Stomach (tissue), 9 donors: ENCODE measurements around the gene TPCN1. TPM values are rescaled to one million over a fixed set of nuclear protein-coding genes. Genes with fewer than 3 reads are reported as not detected.

Experiments used
- DNase-seq, 2 donors: peaks; one replicate each; pipeline versions ENCODE4 v3.0.0 to v3.0.0-alpha.2; 2013 to 2019
- H3K27ac ChIP-seq, 5 donors: fragments of 200-600 bp in 4 of 5; sonication (generic) in 4 of 5; one replicate each; pipeline ENCODE4 v1.5.1; 2013 to 2019; ENCODE audit warnings: mild to moderate bottlenecking in 1 of 5, moderate library complexity in 1 of 5
- H3K27me3 ChIP-seq, 3 donors: fragments of 200-600 bp; sonication (generic); one replicate each; pipeline ENCODE4 v1.5.1; 2017 to 2019; ENCODE audit warnings: mixed run types in 1 of 3
- H3K36me3 ChIP-seq, 4 donors: fragments of 200-600 bp; sonication (generic); 1 replicate in 3 of 4; 2 replicates in 1 of 4; pipeline ENCODE4 v1.5.1; 2016 to 2019
- H3K4me1 ChIP-seq, 4 donors: fragments of 200-600 bp; sonication (generic); one replicate each; pipeline ENCODE4 v1.5.1; 2016 to 2019
- H3K4me3 ChIP-seq, 4 donors: fragments of 200-600 bp; sonication (generic) in 3 of 4; one replicate each; pipeline ENCODE4 v1.5.1; 2016 to 2019; ENCODE audit warnings: mild to moderate bottlenecking in 1 of 4
- H3K9me3 ChIP-seq, 4 donors: fragments of 200-600 bp; sonication (generic); one replicate each; pipeline ENCODE4 v1.5.1; 2016 to 2019
- CTCF ChIP-seq, 7 experiments: fragments of 450-650 bp in 4 of 7; fragments of 200-600 bp in 3 of 7; sonication (generic) in 3 of 7; IDR thresholded peaks; one replicate each; pipeline ENCODE4 v1.5.1; 2016 to 2019; ENCODE audit warnings: antibody characterized with exemption in 7 of 7, control low read depth in 2 of 7, mild to moderate bottlenecking in 1 of 7
- EP300 ChIP-seq: sonication (generic); formaldehyde crosslinking; IDR thresholded peaks from one replicate; pipeline ENCODE4 v1.6.1; 2017; ENCODE audit warnings: antibody characterized with exemption
- POLR2A ChIP-seq, 4 donors: fragments of 450-650 bp; IDR thresholded peaks; one replicate each; pipeline ENCODE4 v1.6.1; 2016; ENCODE audit warnings: antibody characterized with exemption in 4 of 4, control low read depth in 2 of 4, mild to moderate bottlenecking in 1 of 4, moderate library complexity in 1 of 4
- POLR2AphosphoS5 ChIP-seq, 3 donors: sonication (generic); formaldehyde crosslinking; IDR thresholded peaks; one replicate each; pipeline ENCODE4 v1.6.1; 2016; ENCODE audit warnings: antibody characterized with exemption in 3 of 3
- whole genome bisulfite sequencing, 5 donors: extraction: QIAGEN DNeasy Blood & Tissue Kit in 3 of 5; methylation state at CpG; one replicate each; pipeline versions ENCODE4 v1.1.5 to v1.1.7; 2013 to 2018; 5-methylcytosine and 5-hydroxymethylcytosine counted together
- intact Hi-C: fragments of 100-400 bp; cut with DNase I; formaldehyde crosslinking; loops from one replicate; pipeline ENCODE4 v1.15.1; 2023; ENCODE audit warnings: low total_unique reads
- polyA plus RNA-seq, 3 donors: library from polyadenylated mRNA; stranded (reverse); fragments of 200-250 nt; gene quantifications; one replicate each; pipeline ENCODE4 v1.2.3, GENCODE V29; 2013
- total RNA-seq, 5 donors: library from RNA; depleted of rRNA; stranded (reverse); fragments of >200 nt; gene quantifications; one replicate each; pipeline versions ENCODE4 v1.1.0 to v1.2.3, GENCODE V29; 2014 to 2016
- donor health status: healthy with polysubstance abuse.
- donor health status: Bipolar disorder and iron deficiency.
- donor health status: healthy.

Gene TPCN1
- total and polyA plus RNA-seq, 8 donors, result 5.8 to 78.2 (median 30.2) TPM

DNA sequence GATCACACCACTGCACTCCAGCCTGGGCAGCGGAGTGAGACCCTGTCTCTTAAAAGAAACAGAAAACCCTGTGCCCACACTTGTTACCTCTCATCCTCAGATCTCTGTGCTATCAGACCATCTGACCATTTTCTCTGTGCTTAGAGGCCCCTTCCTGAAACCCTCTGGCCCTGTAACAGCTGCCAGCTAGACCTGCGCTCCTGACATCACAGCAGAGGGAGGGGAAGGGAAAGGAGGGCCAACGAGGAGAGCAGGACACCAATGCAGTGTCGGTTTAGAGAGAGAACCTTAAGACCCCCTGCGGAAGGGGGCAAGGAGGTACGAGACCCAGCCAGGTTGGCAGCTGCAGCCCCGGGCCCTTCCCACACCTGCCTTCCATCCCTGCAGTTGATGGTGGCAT lies 71.3 kb downstream of the TPCN1 start:
- Histone ChIP-seq H3K4me1 (no peaks in the 10 kb centered on the region), H3K4me3 (no peak overlapping the region), H3K36me3 (peaks cover 57 to 100% (median 100%) of the 10 kb centered on the region in 4 donors), H3K27me3 (no peaks in the 10 kb centered on the region), H3K27ac (no peak overlapping the region), H3K9me3 (no peaks in the 10 kb centered on the region)
- 84 to 92% (median 89%) methylated on average over 6 to 7 of the region's 7 CpGs for WGBS, 5 donors
- intact Hi-C loops, result no loop called here
- TF ChIP-seq EP300, result no peak
- no peak for TF ChIP-seq CTCF (IDR thresholded peaks at IDR 0.05)
- TF ChIP-seq POLR2A (IDR thresholded peaks at IDR 0.05), result no peak
- no peak for TF ChIP-seq POLR2AphosphoS5 (IDR thresholded peaks at IDR 0.05)
- no peak for DNase-seq

DNA sequence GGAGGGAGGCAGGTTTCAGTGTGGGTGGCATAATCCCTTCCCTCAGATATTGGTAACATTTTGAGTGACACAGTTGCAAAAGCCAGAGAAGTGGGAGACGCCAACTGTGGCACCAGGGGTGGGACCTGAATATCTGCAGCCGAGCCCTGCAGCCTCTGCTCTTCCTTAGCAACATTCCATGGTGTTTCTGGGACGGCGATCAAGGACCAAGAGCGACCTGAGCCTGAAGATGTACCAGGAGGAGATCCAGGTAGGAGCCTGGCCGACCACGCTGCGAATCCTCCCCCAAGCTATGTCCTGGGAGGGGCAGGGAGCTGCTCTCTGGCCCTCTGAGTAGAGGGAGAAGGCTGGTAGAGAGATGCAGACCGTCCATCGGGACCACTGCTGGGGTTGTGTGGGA lies 71.8 kb downstream of the TPCN1 start:
- Histone ChIP-seq H3K9me3 (no peaks in the 10 kb centered on the region), H3K4me3 (no peak overlapping the region), H3K27me3 (no peaks in the 10 kb centered on the region), H3K27ac (no peak overlapping the region), H3K4me1 (peaks cover 0 to 3% (median 0%) of the 10 kb centered on the region in 4 donors), H3K36me3 (peaks cover 57 to 100% (median 99%) of the 10 kb centered on the region in 4 donors)
- intact Hi-C loops, result no loop called here
- WGBS, 5 donors, result 91 to 100% (median 94%) methylated on average over 3 to 10 of the region's 10 CpGs
- TF ChIP-seq CTCF (IDR thresholded peaks at IDR 0.05), result no peak
- TF ChIP-seq EP300, result no peak
- TF ChIP-seq POLR2AphosphoS5 (IDR thresholded peaks at IDR 0.05), result no peak
- TF ChIP-seq POLR2A (IDR thresholded peaks at IDR 0.05), result no peak
- DNase-seq, result no peak

- no peak overlapping the region for H3K27ac ChIP-seq
- intact Hi-C loops, result no loop called here
Observed at GRCh38 chr12:113295886-113296556, 74.8 kb downstream of the TPCN1 start.

DNA sequence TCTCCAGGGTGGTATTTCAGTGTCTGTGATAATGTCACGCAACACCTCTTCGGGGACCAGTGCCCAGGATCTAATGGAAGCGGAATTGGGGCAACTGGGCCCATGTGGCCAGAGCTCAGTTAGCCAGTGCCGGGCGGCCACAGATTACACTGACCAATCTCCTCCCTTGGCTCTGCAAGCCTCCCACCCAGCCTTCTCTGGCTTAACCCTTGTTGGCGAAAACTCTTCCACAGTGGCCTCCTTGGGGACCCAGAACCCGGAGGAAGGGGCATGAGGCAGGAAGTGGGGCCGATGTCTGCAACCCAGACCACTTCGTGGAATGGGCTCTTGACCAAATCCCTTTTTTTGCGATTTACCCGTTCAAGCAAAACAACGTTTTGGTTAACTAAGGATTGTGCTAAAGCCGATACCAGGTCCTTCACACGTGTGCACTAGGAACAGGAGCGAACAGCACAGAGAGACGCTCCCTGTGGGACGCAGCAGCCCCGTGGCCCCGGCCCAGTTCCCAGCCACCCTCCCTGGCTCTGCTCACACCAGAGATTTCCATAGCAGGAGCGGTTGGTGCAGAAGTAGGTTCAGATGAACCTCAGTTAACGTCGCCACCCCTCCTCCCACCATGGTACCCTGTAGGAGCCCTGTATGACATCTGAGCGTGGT lies 75.4 kb downstream of the TPCN1 start:
- no peak for DNase-seq
- no peak overlapping the region for H3K4me3 ChIP-seq
- 85 to 92% (median 89%) methylated on average over 23 of the region's 23 CpGs for WGBS, 5 donors
- intact Hi-C loops, result no loop called here
- H3K27ac ChIP-seq, result no peak overlapping the region
- H3K9me3 ChIP-seq, result no peaks in the 10 kb centered on the region
- peaks cover 35 to 88% (median 85%) of the 10 kb centered on the region in 4 donors for H3K36me3 ChIP-seq
- no peaks in the 10 kb centered on the region for H3K27me3 ChIP-seq
- H3K4me1 ChIP-seq, result peaks cover 5 to 24% (median 13%) of the 10 kb centered on the region in 4 donors
- no peak for TF ChIP-seq POLR2AphosphoS5 (IDR thresholded peaks at IDR 0.05)
- no peak for TF ChIP-seq POLR2A (IDR thresholded peaks at IDR 0.05)
- no peak for TF ChIP-seq EP300
- no peak for TF ChIP-seq CTCF (IDR thresholded peaks at IDR 0.05)

More at GRCh38 chr12:113295886-113296556, 74.8 kb downstream of the TPCN1 start:
- H3K36me3 ChIP-seq, result peaks cover 41 to 90% (median 88%) of the 10 kb centered on the region in 4 donors
- H3K27me3 ChIP-seq, result no peaks in the 10 kb centered on the region
- H3K4me3 ChIP-seq, result no peak overlapping the region
- peaks cover 5 to 24% (median 13%) of the 10 kb centered on the region in 4 donors for H3K4me1 ChIP-seq
- WGBS, 5 donors, result 90 to 94% (median 93%) methylated on average over 23 to 24 of the region's 24 CpGs
- no peak for DNase-seq
- no peak for TF ChIP-seq CTCF (IDR thresholded peaks at IDR 0.05)
- no peak for TF ChIP-seq EP300
- TF ChIP-seq POLR2AphosphoS5 (IDR thresholded peaks at IDR 0.05), result no peak
- no peak for TF ChIP-seq POLR2A (IDR thresholded peaks at IDR 0.05)
- no peaks in the 10 kb centered on the region for H3K9me3 ChIP-seq
